Parathyroid adenoma (tissue), 2 donors: ENCODE results near the gene ARHGAP32.

ENCODE experiments used
- H2AFZ ChIP-seq: fragments of 300-600 bp; sonication (generic); one replicate; pipeline ENCODE4 v1.7.0; 2017; ENCODE audit warnings: antibody characterized with exemption, mild to moderate bottlenecking
- H3K27ac ChIP-seq: fragments of 300-600 bp; sonication (generic); one replicate; pipeline ENCODE4 v1.7.0; 2017
- H3K27me3 ChIP-seq: fragments of 300-600 bp; sonication (generic); one replicate; pipeline ENCODE4 v1.7.0; 2017; ENCODE audit warnings: low read length; ENCODE audit not compliant: control insufficient read depth, insufficient read depth
- H3K36me3 ChIP-seq: fragments of 300-600 bp; sonication (generic); one replicate; pipeline ENCODE4 v1.7.0; 2017; ENCODE audit warnings: low read length; ENCODE audit not compliant: control insufficient read depth, insufficient read depth
- H3K4me1 ChIP-seq: fragments of 300-600 bp; sonication (generic); one replicate; pipeline ENCODE4 v1.7.0; 2017; ENCODE audit warnings: control low read depth
- H3K4me2 ChIP-seq: fragments of 300-600 bp; sonication (generic); one replicate; pipeline ENCODE4 v1.7.0; 2017; ENCODE audit warnings: low read length
- H3K4me3 ChIP-seq: fragments of 300-600 bp; sonication (generic); one replicate; pipeline ENCODE4 v1.7.0; 2017; ENCODE audit warnings: low read depth, low read length
- H3K79me2 ChIP-seq: fragments of 300-600 bp; sonication (generic); one replicate; pipeline ENCODE4 v1.7.0; 2017; ENCODE audit warnings: control low read depth
- H3K9ac ChIP-seq: fragments of 300-600 bp; sonication (generic); one replicate; pipeline ENCODE4 v1.7.0; 2017; ENCODE audit warnings: mild to moderate bottlenecking
- H3K9me3 ChIP-seq: fragments of 300-600 bp; sonication (generic); one replicate; pipeline ENCODE4 v1.7.0; 2017; ENCODE audit warnings: low read length; ENCODE audit not compliant: control insufficient read depth
- TF ChIP-seq, protein P1 (sequence below): fragments of 300-600 bp; sonication (generic); IDR thresholded peaks from one replicate; pipeline ENCODE4 v1.7.0; 2017; ENCODE audit warnings: antibody characterized with exemption, mild to moderate bottlenecking
- donor health status: primary hyperparathyroidism.

ARHGAP32 gene

GRCh38 chr11:128949791-128950454 is 242.2 kb downstream of the ARHGAP32 start:
- Histone ChIP-seq H3K9ac (no peak overlapping the region), H3K4me3 (no peak overlapping the region), H3K27ac (no peak overlapping the region), H3K9me3 (no peaks in the 10 kb centered on the region), H3K27me3 (no peaks in the 10 kb centered on the region), H3K4me2 (no peak overlapping the region), H3K79me2 (no peaks in the 10 kb centered on the region), H3K4me1 (no peaks in the 10 kb centered on the region), H3K36me3 (no peaks in the 10 kb centered on the region), H2AFZ (no peak overlapping the region)
- TF ChIP-seq, protein P1, sequence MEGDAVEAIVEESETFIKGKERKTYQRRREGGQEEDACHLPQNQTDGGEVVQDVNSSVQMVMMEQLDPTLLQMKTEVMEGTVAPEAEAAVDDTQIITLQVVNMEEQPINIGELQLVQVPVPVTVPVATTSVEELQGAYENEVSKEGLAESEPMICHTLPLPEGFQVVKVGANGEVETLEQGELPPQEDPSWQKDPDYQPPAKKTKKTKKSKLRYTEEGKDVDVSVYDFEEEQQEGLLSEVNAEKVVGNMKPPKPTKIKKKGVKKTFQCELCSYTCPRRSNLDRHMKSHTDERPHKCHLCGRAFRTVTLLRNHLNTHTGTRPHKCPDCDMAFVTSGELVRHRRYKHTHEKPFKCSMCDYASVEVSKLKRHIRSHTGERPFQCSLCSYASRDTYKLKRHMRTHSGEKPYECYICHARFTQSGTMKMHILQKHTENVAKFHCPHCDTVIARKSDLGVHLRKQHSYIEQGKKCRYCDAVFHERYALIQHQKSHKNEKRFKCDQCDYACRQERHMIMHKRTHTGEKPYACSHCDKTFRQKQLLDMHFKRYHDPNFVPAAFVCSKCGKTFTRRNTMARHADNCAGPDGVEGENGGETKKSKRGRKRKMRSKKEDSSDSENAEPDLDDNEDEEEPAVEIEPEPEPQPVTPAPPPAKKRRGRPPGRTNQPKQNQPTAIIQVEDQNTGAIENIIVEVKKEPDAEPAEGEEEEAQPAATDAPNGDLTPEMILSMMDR, result no peak

GRCh38 chr11:128948583-128948982 is 243.5 kb downstream of the ARHGAP32 start:
- Histone ChIP-seq H3K4me3 (no peak overlapping the region), H3K79me2 (no peaks in the 10 kb centered on the region), H3K9me3 (no peaks in the 10 kb centered on the region), H2AFZ (no peak overlapping the region), H3K4me2 (no peak overlapping the region), H3K27me3 (no peaks in the 10 kb centered on the region), H3K27ac (no peak overlapping the region), H3K9ac (no peak overlapping the region), H3K36me3 (no peaks in the 10 kb centered on the region), H3K4me1 (no peaks in the 10 kb centered on the region)
- TF ChIP-seq, protein P1, result no peak

- no peak overlapping the region for H3K4me3 ChIP-seq
- H2AFZ ChIP-seq, result no peak overlapping the region
- H3K9me3 ChIP-seq, result no peaks in the 10 kb centered on the region
- H3K4me2 ChIP-seq, result no peak overlapping the region
- H3K79me2 ChIP-seq, result no peaks in the 10 kb centered on the region
- no peak overlapping the region for H3K9ac ChIP-seq
- no peak overlapping the region for H3K27ac ChIP-seq
- H3K36me3 ChIP-seq, result no peaks in the 10 kb centered on the region
- H3K27me3 ChIP-seq, result no peaks in the 10 kb centered on the region
- TF ChIP-seq, protein P1, result no peak
- H3K4me1 ChIP-seq, result no peaks in the 10 kb centered on the region
Observed at GRCh38 chr11:128947773-128948172, 244.4 kb downstream of the ARHGAP32 start.

DNA sequence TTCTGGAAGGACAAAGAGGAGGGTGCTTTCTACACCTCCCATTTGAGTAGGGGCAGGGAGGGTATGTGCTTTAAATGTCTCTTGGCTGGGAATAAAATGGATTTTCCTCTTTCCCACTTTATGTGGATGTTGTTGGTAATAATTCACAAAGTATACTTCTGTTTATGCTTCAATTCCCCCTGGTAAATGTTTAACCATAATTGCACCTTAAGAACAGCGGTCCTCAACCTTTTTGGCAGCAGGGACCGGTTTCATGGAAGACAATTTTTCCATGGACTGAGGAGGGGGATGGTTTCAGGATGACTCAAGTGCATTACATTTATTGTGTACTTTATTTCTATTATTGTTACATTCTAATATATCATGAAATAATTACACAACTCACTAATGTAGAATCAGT is 245.5 kb downstream of the ARHGAP32 start:
- Histone ChIP-seq H3K4me1 (no peaks in the 10 kb centered on the region), H3K27ac (no peak overlapping the region), H3K4me2 (no peak overlapping the region), H2AFZ (no peak overlapping the region), H3K36me3 (no peaks in the 10 kb centered on the region), H3K79me2 (no peaks in the 10 kb centered on the region), H3K9ac (no peak overlapping the region), H3K4me3 (no peak overlapping the region), H3K27me3 (no peaks in the 10 kb centered on the region), H3K9me3 (no peaks in the 10 kb centered on the region)
- TF ChIP-seq, protein P1, result no peak

DNA sequence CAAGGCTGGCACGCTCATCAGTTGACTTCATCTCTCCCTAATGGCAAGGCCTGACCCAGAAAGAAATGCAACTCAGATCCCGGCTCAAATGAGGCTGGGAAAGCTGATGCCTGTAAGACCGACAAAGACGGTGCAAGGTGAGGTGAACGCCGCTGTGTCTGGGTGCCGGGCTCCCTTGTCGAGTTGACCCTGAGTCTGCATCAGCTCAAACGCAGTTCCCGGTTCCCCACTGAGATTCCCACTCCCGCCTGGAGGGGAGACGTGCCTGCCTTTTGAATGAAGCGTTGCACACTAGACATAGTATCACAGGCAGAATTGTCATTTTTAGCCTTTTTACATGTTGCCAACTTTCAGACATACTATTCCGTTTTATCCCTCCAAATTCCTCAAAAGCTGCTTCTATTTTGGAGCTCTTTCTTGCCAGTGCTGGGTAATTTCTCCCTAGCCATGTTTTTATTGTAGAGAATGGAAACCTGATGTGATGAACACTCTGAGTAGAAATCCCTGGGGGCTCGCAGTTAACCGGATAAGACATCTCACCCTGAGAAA is 248.6 kb downstream of the ARHGAP32 start:
- H2AFZ ChIP-seq, result no peak overlapping the region
- no peaks in the 10 kb centered on the region for H3K36me3 ChIP-seq
- no peaks in the 10 kb centered on the region for H3K79me2 ChIP-seq
- no peaks in the 10 kb centered on the region for H3K27me3 ChIP-seq
- H3K4me2 ChIP-seq, result no peak overlapping the region
- H3K9me3 ChIP-seq, result no peaks in the 10 kb centered on the region
- no peak overlapping the region for H3K4me3 ChIP-seq
- H3K4me1 ChIP-seq, result no peaks in the 10 kb centered on the region
- TF ChIP-seq, protein P1, result no peak
- no peak overlapping the region for H3K9ac ChIP-seq
- H3K27ac ChIP-seq, result no peak overlapping the region
